Activated naive CD8-positive, alpha-beta T cell treated with anti-CD3 and anti-CD28 coated beads, Interleukin-2, amount 10 ng/mL, durations not matched to agents 7 days and 5 days (primary cell): ENCODE results near the gene KLHL18. TPM values are rescaled to one million over a fixed set of nuclear protein-coding genes. Genes with fewer than 3 reads are reported as not detected.
A peak's percentile ranks its signal among the peaks of the same experiment; 100 is the strongest.

ENCODE experiments used
- ATAC-seq: fragments of 150-1000 bp; cut with Tn5 transposase; one replicate; pipeline ENCODE4 v1.10.0; 2021; ENCODE audit warnings: low read depth, moderate library complexity
- POLR2A ChIA-PET: fragments of 350-600 bp; sonication (Branson Sonifier 250); formaldehyde crosslinking; loops from one replicate; lab custom pipeline; 2021; ENCODE audit warnings: antibody characterized with exemption; lab: Charles Lee
- DNase-seq: peaks from one replicate; pipeline ENCODE4 v3.0.0; 2021
- H3K27ac Mint-ChIP-seq: one replicate; pipeline ENCODE4 v1.8.0; 2022; ENCODE audit warnings: mild to moderate bottlenecking, mixed read lengths
- H3K27me3 Mint-ChIP-seq: one replicate; pipeline ENCODE4 v1.8.0; 2022; ENCODE audit warnings: mild to moderate bottlenecking, moderate library complexity, mixed read lengths
- H3K36me3 Mint-ChIP-seq: one replicate; pipeline ENCODE4 v1.8.0; 2021; ENCODE audit warnings: mild to moderate bottlenecking, mixed read lengths
- H3K4me1 Mint-ChIP-seq: one replicate; pipeline ENCODE4 v1.8.0; 2021; ENCODE audit warnings: mixed read lengths
- H3K4me3 Mint-ChIP-seq: one replicate; pipeline ENCODE4 v1.8.0; 2022; ENCODE audit warnings: mild to moderate bottlenecking, moderate library complexity, mixed read lengths
- H3K9me3 Mint-ChIP-seq: one replicate; pipeline ENCODE4 v1.8.0; 2021; ENCODE audit warnings: mixed read lengths
- total RNA-seq, 2 experiments: library from RNA; stranded (reverse); gene quantifications; one replicate each; pipeline ENCODE4 v1.2.3, GENCODE V29; 2021

The KLHL18 gene
- total RNA-seq, 2 experiments from 2014 or later: 23.1 to 23.5 TPM

DNA sequence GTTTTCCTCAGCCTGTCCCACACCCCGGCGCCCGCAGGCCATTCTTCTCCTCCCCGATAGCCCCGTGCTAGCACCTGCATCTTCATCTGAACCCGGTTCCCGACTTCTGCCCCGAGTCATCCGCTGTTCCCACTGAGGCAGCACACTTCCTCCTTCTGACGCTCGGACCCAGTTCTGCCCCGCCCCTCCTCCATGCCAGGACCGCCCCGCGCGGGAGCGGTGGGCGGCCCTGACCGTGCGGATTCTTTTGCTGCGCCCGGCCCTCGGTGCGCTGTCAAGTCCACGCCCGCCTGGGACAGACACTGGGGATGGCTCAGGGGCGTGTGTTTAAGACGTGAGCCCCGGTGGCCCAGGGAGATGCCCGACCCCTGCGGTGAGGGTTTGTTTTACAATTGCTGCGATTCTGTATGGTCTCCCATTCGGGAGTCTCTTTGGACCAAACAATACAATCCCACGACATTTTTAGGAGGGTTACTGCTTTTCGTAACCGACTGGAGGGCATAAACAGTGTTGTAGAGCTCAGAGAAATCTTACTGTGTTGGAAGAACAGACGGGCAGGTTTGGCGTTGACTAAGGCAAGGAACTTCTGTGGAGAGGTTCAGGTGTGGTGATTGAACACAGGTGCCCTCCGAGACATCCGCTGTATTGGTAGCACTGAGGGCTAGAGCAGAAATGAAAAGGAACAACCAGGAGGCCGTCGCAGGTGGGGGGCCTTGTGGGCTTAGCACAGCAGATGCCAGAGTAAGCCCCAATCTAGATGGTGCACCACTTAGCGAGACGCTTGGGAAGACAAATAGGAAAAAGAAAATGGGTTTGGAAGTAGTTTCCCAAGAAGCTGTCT is 98.8 kb downstream of the KLHL18 start:
- Mint-ChIP-seq H3K36me3 (peaks cover 9% of the 10 kb centered on the region), H3K27ac (peak overlapping the region; percentile 100), H3K9me3 (no peaks in the 10 kb centered on the region), H3K4me1 (peaks cover 37% of the 10 kb centered on the region), H3K27me3 (no peaks in the 10 kb centered on the region), H3K4me3 (peak overlapping the region; percentile 99)
- POLR2A ChIA-PET: interaction anchor here (0.7 to 1.6 kb wide), 7 partner anchors 32 to 1252 kb away, joined by 3 to 7 read pairs (median 4); partner anchors contain the start of genes ELP6 and NBEAL2
- ATAC-seq: peak; percentile 51
- DNase-seq: peak; percentile 86

DNA sequence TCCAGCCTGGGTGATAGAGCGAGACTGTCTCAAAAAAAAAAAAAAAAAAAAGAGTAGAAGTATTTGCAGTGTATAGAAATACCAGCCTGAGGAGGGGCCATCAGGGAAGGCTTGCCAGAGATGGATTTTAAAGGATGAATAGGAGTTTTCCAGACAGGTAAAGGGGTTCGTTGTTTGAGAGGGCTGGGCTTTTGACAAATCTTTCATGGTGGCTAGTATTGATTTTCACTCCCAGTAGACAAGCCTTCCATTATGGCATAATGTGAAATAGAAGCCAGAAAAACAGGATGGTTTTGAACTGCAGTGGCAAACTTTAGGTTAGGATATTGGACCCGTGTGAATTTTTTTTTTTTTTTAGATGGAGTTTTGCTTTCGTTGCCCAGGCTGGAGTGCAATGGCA is 101.7 kb downstream of the KLHL18 start:
- H3K4me1 Mint-ChIP-seq: peaks cover 26% of the 10 kb centered on the region

DNA sequence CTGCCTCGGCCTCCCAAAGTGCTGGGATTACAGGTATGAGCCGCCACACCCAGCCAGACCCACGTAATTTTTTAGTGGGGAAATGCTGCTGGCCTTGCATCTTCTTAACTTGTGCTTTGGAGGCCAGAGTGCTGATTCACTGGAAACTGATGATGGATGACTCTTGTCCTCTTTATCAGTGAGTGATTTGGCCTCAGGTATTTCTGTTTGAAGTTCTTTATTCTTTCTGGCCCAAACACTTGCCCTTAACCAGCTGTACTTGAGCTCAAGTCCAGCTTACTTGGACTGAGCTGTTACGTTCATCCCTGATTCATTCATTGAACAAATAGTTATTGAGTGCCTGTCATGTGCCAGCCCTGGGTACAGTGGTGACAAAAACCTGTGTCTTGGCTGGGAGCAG is 102.3 kb downstream of the KLHL18 start:
- Mint-ChIP-seq H3K4me3 (no peak overlapping the region), H3K9me3 (no peaks in the 10 kb centered on the region), H3K4me1 (peaks cover 21% of the 10 kb centered on the region), H3K27me3 (no peaks in the 10 kb centered on the region), H3K27ac (no peak overlapping the region), H3K36me3 (peaks cover 15% of the 10 kb centered on the region)
- DNase-seq: no peak
- POLR2A ChIA-PET: no interaction called here
- ATAC-seq: no peak

More for the DNA sequence above, 101.7 kb downstream of the KLHL18 start:
- Mint-ChIP-seq H3K4me3 (no peak overlapping the region), H3K27me3 (no peaks in the 10 kb centered on the region), H3K9me3 (no peaks in the 10 kb centered on the region), H3K36me3 (peaks cover 15% of the 10 kb centered on the region), H3K27ac (no peak overlapping the region)
- DNase-seq: no peak
- ATAC-seq: no peak
- POLR2A ChIA-PET: no interaction called here

DNA sequence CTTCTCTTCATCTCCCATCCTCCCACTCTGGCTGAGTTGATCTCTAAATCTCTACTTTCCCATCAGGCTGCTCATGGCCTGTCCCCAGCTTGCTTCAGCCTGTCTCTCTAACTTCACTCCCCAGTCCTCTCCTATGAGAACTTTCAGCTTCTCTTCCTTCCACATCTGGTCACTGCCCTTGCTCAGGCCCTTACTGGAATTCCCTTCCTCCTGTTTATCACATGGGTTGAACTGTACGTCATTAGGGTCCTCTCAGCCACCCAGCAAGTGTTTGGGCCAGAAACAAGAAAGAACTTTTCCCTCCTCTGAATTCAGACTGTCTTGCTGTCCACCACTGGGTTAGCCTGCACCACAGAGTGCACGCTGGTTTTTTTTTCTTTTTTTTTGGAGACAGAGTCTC is 103.1 kb downstream of the KLHL18 start:
- DNase-seq: no peak
- Mint-ChIP-seq H3K4me3 (no peak overlapping the region), H3K27ac (no peak overlapping the region), H3K27me3 (no peaks in the 10 kb centered on the region), H3K36me3 (peaks cover 15% of the 10 kb centered on the region), H3K9me3 (no peaks in the 10 kb centered on the region), H3K4me1 (peaks cover 18% of the 10 kb centered on the region)
- POLR2A ChIA-PET: interaction anchor here (0.6 kb wide), 1 partner anchor 278 kb away, joined by 3 read pairs; no protein-coding TSS in a partner anchor
- no peak for ATAC-seq

DNA sequence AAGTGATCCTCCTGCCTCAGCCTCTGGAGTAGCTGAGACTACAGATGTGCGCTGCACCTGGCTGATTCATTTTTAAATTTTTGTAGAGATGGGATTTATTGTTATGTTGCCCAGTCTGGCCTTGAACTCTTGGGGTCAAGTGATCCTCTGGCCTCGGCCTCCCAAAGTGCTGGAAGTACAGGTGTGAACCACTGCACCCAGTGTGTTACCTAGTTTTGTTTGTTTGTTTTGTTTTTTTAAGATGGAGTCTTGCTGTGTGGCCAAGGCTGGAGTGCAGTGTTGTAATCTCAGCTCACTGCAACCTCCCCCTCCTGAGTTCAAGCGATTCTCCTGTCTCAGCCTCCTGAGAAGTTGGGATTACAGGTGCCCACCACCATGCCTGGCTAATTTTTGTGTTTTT is 110.2 kb downstream of the KLHL18 start:
- Mint-ChIP-seq H3K9me3 (no peaks in the 10 kb centered on the region), H3K27me3 (no peaks in the 10 kb centered on the region), H3K4me3 (no peak overlapping the region), H3K4me1 (peaks cover 13% of the 10 kb centered on the region), H3K27ac (no peak overlapping the region), H3K36me3 (peaks cover 7% of the 10 kb centered on the region)
- POLR2A ChIA-PET: interaction anchor here (0.5 kb wide), 1 partner anchor 9 kb away, joined by 3 read pairs; no protein-coding TSS in a partner anchor
- no peak for ATAC-seq
- DNase-seq: no peak

DNA sequence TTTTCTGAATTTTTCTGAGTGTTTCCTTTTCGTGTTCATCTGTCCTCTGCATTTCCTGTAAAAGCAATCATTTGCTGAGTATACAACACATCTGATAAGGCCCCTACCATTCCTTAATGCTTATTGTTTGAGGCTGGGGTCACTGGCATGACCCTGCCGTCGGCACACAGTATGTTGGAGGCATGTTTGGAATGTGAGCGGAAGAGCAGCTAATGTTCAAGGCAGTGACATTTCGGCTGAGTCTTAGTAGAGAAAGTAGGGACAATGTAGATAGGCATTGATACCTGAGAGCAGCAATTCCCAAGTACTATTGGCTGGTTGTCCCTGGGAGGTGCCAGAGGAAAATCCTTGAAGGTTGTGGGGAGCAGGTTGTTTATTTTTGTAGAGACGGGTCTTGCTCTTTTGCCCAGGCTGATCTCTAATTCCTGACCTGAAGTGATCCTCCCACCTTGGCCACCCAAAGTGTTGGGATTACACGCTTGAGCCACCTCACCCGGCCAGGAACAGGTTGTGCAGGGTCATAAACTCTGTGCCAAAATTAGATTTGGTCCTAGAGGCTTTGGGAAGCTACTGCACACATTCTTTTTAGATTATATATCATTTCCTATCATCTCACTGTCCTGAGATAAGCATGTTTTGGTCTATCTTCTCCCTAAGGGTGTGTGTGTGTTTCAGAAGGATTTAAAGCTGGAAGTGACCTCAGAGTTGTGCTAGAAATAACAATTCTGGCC is 111.6 kb downstream of the KLHL18 start:
- no peak overlapping the region for H3K4me3 Mint-ChIP-seq
- H3K36me3 Mint-ChIP-seq: peaks cover 2% of the 10 kb centered on the region
- POLR2A ChIA-PET: interaction anchor here (0.6 kb wide), 1 partner anchor 100 kb away, joined by 9 read pairs; no protein-coding TSS in a partner anchor
- DNase-seq (no peak), ATAC-seq (no peak)
- peaks cover 18% of the 10 kb centered on the region for H3K4me1 Mint-ChIP-seq
- no peak overlapping the region for H3K27ac Mint-ChIP-seq
- H3K9me3 Mint-ChIP-seq: no peaks in the 10 kb centered on the region
- no peaks in the 10 kb centered on the region for H3K27me3 Mint-ChIP-seq

DNA sequence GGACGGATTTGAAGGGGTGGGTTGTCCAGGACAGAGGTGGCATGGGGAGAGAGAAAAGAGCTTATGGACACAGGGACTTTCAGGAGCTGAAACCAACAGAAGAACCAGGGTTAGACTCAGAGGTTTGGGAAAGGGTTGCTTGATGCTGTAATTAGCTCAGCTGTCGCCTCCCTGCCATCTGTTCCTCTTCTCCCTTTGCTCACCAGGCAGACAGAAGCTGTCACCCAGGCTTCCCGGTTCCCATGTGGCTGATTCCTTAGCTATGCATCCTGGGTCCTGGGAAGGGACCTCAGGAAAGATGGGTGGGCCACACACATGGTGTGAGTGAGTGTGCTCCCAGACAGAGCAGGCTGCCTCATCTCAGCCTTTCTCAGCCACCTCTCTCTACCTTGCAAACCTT is 112.1 kb downstream of the KLHL18 start:
- Mint-ChIP-seq H3K4me1 (peaks cover 20% of the 10 kb centered on the region), H3K27ac (peak overlapping the region; percentile 13), H3K4me3 (no peak overlapping the region), H3K36me3 (peaks cover 2% of the 10 kb centered on the region), H3K9me3 (no peaks in the 10 kb centered on the region), H3K27me3 (no peaks in the 10 kb centered on the region)
- no peak for ATAC-seq
- DNase-seq: no peak
- POLR2A ChIA-PET: no interaction called here

Other genes starting within 250 kb of the KLHL18 start
- 10 to 100 TPM; 54.1 to 63.3 TPM for gene SETD2, start 118.8 kb upstream of the KLHL18 start, total RNA-seq
- 1 to 10 TPM; 4.5 TPM for gene KIF9, start 145 bp upstream of the KLHL18 start, total RNA-seq
- gene PTPN23, start 98.1 kb downstream of the KLHL18 start, total RNA-seq: 10 to 100 TPM; 36.6 to 42.6 TPM
- 10 to 100 TPM; 73.5 to 80.1 TPM for gene SCAP, start 193.0 kb downstream of the KLHL18 start, total RNA-seq
- gene ELP6, start 230.8 kb downstream of the KLHL18 start, total RNA-seq: 10 to 100 TPM; 36.8 to 39.8 TPM